Measurements from ENCODE around the gene ZNF608.

DNA sequence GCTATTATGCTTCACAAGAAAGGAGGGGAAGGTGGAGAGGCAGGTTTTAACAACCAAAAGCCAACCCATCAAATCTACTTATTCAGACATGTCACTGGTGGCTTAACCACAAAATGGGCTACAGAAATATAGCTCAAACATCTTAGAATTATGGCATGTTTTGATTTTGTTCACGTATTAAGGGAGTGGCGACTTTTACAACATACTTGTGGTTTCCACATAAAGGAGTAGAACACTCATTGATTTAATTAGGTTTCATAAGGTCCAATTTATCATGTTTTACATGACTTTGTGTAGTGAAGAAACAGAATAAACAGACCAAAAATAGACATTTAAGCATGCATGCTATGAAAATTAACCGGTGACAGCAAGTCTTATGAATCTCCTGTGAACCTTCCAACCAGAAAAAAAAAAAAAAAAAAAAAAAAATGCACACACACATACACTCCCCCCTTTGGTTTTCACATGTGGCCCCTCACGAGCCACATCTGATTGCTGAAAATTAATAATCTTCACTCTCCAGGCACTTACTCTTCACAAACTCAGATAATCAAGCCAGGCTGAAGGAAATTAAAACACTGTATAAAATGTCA is 5.4 kb downstream of the ZNF608 start:
- TF ChIP-seq CTCF (IDR thresholded peaks at IDR 0.05 in 8 of 11, conservative IDR thresholded peaks at IDR 0.05 in 3 of 11): no peak
- TF ChIP-seq POLR2A (IDR thresholded peaks at IDR 0.05): no peak
- TF ChIP-seq POLR2AphosphoS5 (IDR thresholded peaks at IDR 0.05): no peak
